Nephron progenitor cell (in vitro differentiated cells): ENCODE measurements around the gene PTAFR.

Source experiments
- DNase-seq: peaks from one replicate; pipeline ENCODE4 v3.0.0; 2021
- H3K27ac Mint-ChIP-seq: 2 replicates; pipeline ENCODE4 v1.8.0; 2021; ENCODE audit warnings: mild to moderate bottlenecking, moderate library complexity, mixed read lengths
- H3K27me3 Mint-ChIP-seq: 2 replicates; pipeline ENCODE4 v1.8.0; 2021; ENCODE audit warnings: mild to moderate bottlenecking, low read depth, mixed read lengths; ENCODE audit not compliant: poor library complexity
- H3K36me3 Mint-ChIP-seq: 2 replicates; pipeline ENCODE4 v1.8.0; 2021; ENCODE audit warnings: low read depth, mixed read lengths
- H3K4me1 Mint-ChIP-seq: 2 replicates; pipeline ENCODE4 v1.8.0; 2021; ENCODE audit warnings: mixed read lengths
- H3K4me3 Mint-ChIP-seq: 2 replicates; pipeline ENCODE4 v1.8.0; 2021; ENCODE audit warnings: mild to moderate bottlenecking, moderate library complexity, mixed read lengths
- H3K9me3 Mint-ChIP-seq: 2 replicates; pipeline ENCODE4 v1.8.0; 2021; ENCODE audit warnings: mild to moderate bottlenecking, moderate library complexity, mixed read lengths
- TF ChIP-seq, protein P1 (sequence below): fragments of 200-600 bp; sonication (generic); IDR thresholded peaks from 2 replicates; pipeline ENCODE4 v1.5.0; 2021; ENCODE audit warnings: antibody characterized with exemption

The PTAFR gene

DNA sequence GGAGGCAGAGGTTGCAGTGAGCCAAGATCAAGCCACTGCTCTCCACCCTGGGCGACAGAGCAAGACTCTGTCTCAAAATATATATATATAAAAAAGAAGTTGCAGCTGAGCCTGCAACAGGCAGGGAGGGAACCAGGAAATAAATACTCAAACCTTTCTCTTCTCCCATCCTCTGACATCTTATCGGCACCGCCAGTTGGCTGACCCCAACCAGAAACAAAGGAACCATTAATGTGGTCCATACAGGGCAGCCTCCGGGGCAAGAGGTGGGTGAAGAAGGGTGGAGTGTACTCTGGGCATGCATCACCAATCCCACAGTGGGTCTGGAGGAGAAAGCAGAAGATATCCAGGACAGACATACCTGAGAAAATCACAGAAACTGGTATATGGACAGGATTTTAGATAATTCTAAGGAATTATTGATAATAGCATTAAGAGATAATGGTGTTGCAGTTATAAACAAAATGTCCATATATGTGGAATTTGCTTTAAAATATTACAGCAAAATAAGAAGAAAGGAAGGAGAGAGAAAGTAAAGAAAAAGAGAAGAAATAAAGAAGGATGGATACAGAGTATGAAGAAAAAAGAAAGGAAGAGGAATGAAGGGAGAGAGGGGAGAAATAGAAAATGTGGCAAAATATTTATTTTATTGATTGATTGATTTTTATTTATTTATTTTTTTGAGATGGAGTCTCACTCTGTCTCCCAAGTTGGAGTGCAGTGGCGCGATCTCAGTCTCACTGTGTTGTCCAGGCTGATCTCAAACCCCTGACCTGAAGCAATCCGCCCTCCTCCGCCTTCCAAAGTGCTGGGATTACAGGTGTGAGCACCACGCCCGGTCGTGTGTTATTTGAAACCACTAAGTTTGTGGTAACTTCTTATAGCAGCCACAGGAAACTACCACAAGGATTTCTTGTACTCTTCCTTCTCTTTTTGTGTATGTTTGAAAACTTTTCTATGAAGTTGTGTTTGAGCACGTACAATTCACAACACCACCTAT lies 4.1 kb upstream of the PTAFR start:
- Mint-ChIP-seq H3K9me3 (no peaks in the 10 kb centered on the region), H3K4me3 (no peak overlapping the region), H3K4me1 (peaks cover 29% of the 10 kb centered on the region), H3K27me3 (peaks cover 20% of the 10 kb centered on the region), H3K36me3 (no peaks in the 10 kb centered on the region), H3K27ac (no peak overlapping the region)
- DNase-seq = no peak
- TF ChIP-seq, protein P1, sequence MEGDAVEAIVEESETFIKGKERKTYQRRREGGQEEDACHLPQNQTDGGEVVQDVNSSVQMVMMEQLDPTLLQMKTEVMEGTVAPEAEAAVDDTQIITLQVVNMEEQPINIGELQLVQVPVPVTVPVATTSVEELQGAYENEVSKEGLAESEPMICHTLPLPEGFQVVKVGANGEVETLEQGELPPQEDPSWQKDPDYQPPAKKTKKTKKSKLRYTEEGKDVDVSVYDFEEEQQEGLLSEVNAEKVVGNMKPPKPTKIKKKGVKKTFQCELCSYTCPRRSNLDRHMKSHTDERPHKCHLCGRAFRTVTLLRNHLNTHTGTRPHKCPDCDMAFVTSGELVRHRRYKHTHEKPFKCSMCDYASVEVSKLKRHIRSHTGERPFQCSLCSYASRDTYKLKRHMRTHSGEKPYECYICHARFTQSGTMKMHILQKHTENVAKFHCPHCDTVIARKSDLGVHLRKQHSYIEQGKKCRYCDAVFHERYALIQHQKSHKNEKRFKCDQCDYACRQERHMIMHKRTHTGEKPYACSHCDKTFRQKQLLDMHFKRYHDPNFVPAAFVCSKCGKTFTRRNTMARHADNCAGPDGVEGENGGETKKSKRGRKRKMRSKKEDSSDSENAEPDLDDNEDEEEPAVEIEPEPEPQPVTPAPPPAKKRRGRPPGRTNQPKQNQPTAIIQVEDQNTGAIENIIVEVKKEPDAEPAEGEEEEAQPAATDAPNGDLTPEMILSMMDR = no peak

DNA sequence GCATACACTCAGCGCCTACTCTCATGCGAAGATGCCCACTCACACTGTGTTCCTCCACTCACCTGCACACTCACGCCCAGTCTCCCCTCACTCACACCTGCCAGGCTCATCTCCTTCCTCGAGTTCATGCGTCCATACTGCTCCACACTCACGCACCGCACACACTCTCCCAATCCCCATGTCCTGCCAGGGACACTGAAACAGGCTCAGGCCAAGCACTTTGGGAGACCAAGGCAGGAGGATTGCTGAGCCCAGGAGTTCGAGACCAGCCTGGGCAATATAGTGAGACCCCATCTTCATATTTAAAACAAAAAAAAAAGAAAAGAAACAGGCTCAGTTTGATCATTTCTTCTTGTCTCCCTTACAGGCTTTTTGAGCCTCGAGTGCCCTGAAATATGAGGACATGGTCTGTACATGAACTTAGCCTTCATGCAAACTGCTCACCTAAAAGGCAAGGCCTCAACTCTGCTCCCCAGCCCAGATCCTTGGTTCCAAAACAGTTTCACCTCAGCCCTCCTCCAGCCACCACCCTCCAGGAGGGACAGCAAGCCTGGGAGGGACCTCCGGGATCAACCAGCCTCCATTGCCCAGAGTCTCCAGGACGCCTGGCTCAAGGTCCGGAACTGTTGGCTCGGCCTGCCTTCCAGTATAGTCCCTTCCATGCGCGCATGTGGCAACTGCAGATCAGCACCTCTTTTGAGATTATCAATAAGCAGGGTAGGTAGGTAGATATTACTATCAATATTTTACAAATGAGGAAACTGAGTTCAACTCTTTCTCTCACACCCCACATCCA lies 2.4 kb upstream of the PTAFR start:
- Mint-ChIP-seq H3K9me3 (no peaks in the 10 kb centered on the region), H3K4me1 (peaks cover 44% of the 10 kb centered on the region), H3K27ac (no peak overlapping the region), H3K27me3 (peaks cover 20% of the 10 kb centered on the region), H3K36me3 (no peaks in the 10 kb centered on the region), H3K4me3 (no peak overlapping the region)
- TF ChIP-seq, protein P1 = no peak
- no peak for DNase-seq

DNA sequence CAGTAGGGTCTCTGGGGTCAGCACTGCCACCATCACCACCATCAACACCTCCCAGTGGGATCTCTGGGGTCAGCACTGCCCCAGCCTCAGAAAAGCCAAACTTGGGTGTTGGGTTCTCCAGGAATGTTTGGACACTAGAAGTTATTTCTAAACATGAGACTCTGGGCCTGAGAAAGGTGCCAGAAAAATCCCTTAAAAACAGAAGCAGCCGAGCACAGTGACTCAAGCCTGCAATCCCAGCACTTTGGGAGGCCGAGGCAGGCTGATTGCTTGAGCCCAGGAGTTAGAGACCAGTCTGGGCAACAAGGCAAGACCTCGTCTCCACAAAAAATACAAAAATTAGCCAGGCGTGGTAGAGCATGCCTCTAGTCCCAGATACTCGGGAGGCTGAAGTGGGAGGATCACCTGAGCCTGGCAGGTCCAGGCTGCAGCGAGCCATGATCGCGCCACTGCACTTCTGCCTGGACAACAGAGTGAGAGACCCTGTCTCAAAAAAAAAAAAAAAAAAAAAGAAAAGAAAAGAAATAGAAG lies 470 bp downstream of the PTAFR start:
- peaks cover 63% of the 10 kb centered on the region for H3K4me1 Mint-ChIP-seq
- peaks cover 20% of the 10 kb centered on the region for H3K27me3 Mint-ChIP-seq
- DNase-seq = no peak
- no peaks in the 10 kb centered on the region for H3K9me3 Mint-ChIP-seq
- TF ChIP-seq, protein P1 = no peak
- H3K27ac Mint-ChIP-seq = no peak overlapping the region
- H3K36me3 Mint-ChIP-seq = no peaks in the 10 kb centered on the region
- H3K4me3 Mint-ChIP-seq = no peak overlapping the region

DNA sequence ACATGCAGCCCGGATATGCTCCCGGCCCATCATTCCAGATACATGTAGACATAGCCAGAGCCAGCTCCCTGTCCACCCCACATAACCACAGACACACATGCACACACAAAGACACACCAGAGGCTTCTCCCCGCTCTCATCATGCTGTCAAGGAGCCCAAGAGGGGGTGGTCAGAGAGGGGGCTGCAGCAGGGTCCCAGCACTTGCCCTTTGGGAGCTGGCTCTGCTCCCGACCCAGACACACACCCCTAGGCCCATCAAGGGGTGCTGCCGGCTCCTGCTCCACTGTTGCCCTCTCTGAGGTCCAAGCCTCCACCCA lies 2.6 kb downstream of the PTAFR start:
- DNase-seq = no peak
- no peaks in the 10 kb centered on the region for H3K36me3 Mint-ChIP-seq
- no peaks in the 10 kb centered on the region for H3K9me3 Mint-ChIP-seq
- peaks cover 13% of the 10 kb centered on the region for H3K27me3 Mint-ChIP-seq
- peaks cover 63% of the 10 kb centered on the region for H3K4me1 Mint-ChIP-seq
- H3K4me3 Mint-ChIP-seq = no peak overlapping the region
- peak overlapping the region; percentile 80 for H3K27ac Mint-ChIP-seq
- TF ChIP-seq, protein P1 = no peak

DNA sequence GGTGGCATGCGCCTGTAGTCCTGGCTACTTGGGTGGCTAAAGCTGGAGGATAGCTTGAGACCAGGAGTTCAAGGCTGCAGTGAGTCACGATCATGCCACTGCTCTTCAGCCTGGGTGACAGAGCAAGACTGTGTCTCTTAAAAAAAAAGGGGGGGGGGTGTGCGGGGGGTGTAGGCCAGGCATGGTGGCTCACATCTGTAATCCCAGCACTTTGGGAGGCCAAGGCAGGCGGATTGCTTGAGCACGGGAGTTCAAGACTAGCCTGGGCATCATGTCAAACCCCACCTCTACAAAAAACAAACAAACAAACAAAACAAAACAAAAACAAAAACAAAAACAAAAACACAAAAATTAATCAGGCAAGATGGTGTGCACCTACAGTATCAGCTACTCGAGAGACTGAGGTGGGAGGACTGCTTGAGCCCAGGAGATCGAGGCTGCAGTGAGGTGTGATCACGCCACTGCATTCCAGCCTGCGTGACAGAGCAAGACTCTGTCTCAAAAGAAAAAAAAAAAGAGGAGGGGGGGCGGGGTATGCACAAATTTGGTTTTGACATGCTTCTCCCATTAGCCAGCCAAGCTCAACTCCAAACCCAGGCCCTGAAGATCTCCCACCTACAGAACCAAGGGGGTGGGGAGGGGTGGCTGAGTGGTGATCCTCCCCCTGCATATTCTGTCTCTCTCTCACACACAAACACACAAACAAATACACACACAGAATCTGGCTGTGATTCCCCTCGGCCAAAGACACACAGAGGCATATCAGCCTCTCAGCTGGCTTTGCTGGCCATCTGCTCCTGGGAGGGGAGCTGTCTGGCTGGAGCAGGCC lies 3.1 kb downstream of the PTAFR start:
- DNase-seq = no peak
- H3K27ac Mint-ChIP-seq = peak overlapping the region; percentile 80
- no peak overlapping the region for H3K4me3 Mint-ChIP-seq
- H3K36me3 Mint-ChIP-seq = no peaks in the 10 kb centered on the region
- peaks cover 58% of the 10 kb centered on the region for H3K4me1 Mint-ChIP-seq
- H3K9me3 Mint-ChIP-seq = no peaks in the 10 kb centered on the region
- TF ChIP-seq, protein P1 = no peak
- H3K27me3 Mint-ChIP-seq = peaks cover 8% of the 10 kb centered on the region
